HG03280 (cell line): ENCODE results near the gene PDE4C.
"Not testable (repeated sequence)": the region's sequence is repeated elsewhere in the genome, so short reads cannot be mapped to it uniquely, and the experiment has no call there.

Source experiments
- ATAC-seq: cut with Tn5 transposase; IDR thresholded peaks from one replicate; pipeline ENCODE4 v1.9.1; 2021; ENCODE audit warnings: mild to moderate bottlenecking, moderate library complexity; ENCODE audit not compliant: unreplicated experiment

Gene PDE4C

DNA sequence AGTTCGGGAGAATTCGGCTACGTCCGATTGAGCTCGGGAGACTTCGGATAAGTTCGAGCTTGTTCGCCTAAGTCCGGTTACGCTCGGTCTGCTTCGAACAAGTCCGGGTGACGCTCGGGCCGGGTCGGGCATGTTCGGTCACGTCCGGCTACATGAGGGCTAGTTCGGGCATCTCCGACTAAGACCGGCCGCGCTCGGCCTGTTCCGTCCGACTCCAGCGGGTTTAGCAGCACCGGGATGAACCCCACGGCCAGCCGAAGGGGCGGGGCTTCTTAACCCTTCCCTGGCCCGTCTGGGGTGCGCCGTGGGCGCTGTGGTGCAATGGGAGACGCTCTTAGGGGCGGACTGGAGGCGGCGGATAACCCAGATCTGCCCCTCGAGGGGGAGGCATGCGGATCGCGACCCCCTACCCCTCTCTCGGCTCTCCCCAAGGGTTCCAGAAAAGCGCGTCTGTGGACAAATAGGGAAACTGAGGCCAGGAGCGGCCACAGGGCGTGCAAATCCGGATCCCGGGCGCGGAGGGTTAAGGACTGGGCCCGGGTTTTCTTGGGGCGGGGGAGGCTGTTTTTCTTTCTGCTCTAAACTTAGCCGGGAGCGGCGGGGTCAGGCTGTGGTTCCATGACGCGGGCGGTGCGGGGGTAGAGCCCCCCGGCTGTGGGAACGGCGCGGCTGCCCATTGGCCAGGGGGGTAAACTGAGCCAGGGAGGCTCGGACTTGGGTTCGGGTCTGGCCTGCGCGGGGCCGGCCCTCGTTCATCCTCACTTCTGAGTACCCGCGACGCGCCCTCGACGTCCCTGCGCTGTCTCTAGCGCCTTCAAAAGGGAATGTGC, 1.5 kb downstream of the PDE4C start:
- ATAC-seq, result peak; percentile 95

DNA sequence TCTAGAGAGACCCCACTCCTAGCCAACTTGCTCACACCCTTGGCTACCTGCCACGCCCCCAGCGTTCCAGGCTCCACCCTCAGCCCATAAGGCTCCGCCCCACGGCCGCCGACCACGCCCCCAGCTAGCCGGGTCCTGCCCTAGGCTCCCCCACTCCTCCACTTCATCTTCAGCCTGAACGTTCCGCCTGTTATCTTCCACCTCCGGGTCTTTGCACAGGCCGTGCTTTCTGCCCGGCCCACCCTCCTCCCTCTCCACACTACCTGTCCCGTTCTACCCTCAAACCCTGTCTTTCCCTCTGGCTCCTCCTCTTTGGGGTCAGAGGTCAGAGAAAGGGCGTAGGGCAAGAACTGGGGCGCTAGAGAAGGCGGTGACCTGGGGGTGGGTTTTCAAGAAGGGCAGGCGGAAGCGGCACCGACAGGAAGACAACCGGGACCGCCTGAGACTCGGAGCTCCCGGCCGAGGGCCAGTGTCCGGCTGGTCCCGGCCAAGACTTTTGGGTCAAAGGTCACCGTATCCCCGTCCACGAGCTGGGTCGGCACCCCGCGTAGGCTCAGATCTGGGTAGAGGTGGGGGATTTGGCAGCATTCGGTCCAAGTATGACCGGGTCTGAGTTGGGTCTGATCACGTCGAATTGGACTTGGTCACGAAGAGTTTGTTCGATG, 2.2 kb downstream of the PDE4C start:
- ATAC-seq, result no peak

DNA sequence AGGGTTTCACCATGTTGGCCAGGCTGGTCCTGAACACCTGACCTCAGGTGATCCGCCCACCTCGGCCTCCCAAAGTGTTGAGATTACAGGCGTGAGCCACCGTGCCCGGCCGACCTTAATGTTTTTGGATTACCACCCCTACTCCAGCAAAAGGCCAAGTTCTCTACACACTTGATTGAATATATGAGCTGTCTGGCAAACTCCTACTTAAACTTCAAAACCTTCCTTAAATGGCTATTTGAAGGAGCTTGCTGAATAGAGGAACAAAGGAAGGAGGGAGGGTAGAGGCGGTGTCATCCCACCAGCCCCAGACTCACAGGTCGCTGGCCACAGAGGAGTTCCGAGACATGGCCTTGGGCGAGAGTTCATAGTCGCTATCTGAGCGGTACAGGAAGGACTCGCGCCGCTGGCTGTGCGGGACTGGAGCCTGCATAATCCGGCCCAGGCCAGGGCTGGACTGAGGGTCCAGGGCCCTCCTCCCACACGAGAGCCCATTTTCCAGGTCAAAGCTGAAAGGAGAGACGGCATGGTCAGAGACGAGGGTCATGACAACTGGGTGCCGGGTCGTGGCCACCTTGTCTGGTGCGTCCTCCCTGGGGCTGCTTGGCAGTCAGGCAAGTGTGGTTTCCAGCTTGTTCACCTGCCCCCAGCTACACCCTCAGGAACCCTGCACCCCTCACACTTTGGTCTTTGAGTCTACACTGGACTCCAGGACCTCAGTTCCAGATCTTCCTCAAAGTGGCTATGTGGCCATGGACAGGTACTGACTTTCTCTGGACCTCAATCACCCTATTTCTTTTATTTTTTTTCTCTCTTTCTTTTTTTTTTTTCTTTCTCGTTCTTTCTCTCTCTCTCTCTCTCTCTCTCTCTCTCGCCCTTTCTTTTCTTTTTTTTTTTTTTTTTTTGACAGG, 4.2 kb downstream of the PDE4C start:
- no peak for ATAC-seq

DNA sequence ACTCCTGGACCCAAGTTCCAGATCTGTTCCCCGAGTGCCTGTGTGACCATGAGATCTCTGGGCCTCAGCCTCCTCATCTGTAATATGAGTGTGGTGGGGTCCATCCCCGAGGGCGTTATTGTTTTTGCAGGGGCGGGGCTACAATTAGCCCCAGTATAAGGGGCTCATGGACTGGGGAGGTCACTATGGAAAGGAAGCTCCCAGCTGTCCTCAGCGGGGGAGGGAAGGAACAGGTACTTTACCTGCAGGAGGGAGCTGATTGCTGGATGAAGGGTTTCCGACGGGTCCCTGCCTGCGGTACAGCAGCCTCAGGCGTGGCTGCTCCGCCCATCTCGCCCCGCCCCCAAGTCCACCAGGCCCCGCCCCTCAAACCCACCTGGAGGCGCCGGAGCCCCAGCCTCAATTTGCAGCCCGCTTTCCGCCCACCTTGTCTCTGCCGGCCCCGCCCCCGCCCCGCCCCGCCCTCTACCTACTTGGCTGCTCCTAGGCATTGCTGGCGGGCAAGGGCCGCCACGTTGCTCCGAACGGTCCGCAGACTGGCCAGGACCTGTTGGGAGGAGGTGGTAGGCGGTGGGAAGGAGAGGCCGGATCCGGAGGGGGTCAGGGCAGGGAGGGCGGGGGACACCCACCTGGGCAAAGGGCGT, 5.5 kb downstream of the PDE4C start:
- ATAC-seq, result no peak

DNA sequence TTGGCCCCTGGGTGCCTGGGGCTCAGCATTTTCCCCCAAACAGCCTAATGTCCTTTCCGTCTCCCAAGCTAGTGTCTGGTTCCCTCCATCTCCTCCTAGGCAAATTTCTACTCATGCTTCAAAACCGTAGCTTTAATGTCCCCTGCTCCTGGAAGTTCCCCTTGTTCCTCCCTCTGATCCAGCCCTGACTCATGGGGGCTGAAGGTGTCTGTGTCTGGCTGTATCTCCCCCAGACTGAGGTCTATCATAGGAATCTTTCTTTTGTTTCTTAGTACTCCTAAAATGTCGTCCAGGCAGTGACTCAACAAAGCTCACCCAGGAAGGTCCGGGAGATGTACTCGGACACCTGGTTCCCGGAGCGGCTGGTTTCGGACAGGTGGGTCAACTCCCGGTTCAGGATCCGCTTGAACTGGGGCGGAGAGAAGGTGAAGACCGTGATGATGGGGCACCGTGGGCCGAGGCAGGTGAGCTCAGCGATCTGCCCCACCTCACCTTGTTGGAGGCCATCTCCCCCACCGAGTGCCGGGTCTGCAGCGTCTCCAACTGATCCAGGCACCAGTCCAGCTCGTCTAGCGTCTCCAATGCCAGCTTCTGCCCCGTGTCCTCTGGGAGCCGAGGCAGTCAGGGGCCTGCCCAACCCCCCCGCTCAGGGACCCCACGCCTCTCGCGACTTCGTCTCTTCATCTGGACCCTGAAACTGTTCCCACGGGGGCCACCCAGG, 6.2 kb downstream of the PDE4C start:
- ATAC-seq, result no peak

DNA sequence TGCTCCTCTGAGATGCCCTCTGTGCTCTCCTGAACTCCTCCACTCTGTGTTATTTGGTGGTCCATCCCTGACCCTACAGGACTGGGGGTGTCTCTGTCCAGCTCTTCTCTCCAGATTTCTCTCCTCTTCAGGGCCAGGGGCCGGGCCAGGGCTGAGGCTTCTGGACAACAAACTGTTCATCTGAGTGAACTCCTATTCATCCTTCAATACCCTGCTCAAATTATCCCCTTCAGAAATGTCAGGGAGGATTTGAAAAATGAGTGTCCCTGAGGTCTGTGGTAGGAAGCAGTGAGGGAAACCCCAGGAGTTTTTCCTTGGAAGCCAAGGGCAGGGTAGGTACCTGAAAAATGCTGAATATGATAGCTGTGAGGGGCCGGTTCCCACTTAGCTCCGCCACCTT, 7.6 kb downstream of the PDE4C start:
- ATAC-seq, result no peak

DNA sequence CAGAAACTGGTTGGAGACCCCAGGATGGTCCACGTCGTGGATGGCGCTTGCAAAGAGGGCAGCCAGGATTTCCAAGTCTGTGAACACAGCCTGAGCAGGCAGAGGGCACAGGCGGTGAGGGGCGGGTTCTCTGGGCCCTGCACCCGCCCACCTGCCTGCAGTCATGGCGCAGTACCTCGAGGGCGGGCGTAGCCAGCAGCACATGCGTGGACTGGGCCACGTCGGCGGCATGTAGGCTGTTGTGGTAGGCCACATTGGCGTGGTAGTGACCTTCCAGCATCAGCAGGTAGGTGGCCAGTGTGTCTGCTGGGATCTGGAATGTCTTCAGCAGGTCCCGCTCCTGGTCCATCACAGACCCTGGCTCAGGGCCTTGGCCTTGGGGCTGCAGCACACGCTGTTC, 8.1 kb downstream of the PDE4C start:
- ATAC-seq, result no peak

DNA sequence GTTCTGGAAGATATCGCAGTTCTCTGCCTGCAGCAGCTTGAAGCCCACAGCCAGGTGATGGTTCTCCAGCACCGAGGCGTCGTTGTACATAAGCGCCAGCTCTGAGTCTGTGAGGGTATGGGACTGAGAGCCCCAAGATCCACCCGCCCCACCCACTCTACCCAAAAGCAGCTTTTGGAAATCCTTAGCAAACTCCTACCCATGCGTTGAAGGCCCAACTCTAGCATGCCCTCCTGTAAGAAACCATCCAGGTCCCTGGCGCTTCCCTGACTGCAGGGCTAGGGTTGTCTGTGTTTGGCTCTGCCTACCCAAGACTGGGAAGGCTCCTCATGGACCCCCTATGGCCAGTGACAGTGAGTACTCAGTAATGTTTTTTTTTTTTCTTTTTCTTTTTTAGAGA, 9.4 kb downstream of the PDE4C start:
- no peak for ATAC-seq

DNA sequence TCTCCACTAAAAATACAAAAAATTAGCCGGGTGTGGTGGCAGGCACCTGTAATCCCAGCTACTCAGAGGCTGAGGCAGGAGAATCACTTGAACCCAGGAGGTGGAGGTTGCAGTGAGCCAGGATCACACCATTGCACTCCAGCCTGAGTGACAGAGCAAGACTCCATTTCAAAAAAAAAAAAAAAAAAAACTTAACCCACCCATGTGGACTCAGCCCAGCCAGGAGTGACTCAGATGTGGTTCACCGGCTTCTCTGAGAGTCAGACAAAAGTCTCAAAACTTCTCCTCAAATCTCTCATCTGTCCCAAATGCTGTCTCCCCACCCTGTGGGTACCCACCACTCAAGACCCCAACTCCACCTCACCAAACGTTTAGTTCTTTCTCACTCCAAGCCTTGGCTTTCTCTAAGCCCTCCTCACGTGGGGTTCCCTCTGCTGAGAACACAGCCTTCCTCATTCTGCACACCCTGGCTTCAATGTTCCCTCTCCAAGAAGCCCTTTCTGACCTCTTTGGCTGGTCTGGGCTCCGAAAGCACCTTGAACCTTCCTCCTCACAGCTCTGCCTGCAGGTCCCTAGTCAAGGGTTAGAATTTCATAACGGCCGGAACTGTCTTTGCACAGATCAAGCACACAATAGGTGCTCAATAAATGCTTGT, 11.3 kb downstream of the PDE4C start:
- no peak for ATAC-seq

DNA sequence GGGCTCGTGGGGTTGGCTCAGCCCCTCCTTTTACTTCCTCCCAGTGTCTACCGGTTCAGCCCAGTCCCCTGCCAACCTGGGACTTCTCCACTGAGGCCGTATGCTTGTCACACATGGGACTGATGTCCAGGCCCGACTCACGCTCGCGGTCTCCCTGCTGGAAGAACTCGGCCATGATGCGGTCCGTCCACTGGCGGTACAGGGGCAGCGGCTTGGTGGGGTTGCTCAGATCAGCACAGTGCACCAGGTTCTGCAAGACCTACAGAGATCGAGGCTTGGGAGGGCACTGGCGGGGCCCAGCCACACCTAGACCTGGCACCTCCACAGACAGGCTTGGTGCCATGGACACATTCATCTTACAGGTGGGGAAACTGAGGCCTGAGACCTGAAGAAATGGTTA, 14.6 kb downstream of the PDE4C start:
- no peak for ATAC-seq

DNA sequence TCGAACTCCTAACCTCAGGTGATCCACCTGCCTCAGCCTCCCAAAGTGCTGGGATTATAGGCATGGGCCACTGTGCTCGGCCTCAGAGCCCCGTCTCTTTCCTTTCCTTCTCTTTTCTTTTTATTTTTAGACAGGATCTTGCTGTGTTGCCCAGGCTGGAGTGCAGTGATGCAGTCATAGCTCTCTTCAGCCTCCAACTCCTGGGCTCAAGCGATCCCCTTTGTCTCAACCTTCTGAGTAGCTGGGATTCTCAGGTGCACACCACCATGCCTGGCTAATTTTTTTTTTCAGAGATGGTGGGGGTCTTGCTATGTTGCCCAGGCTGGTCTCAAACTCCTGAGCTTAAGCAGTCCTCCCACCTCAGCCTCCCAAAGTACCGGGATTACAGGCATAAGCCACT, 16.3 kb downstream of the PDE4C start:
- not testable (repeated sequence) for ATAC-seq

DNA sequence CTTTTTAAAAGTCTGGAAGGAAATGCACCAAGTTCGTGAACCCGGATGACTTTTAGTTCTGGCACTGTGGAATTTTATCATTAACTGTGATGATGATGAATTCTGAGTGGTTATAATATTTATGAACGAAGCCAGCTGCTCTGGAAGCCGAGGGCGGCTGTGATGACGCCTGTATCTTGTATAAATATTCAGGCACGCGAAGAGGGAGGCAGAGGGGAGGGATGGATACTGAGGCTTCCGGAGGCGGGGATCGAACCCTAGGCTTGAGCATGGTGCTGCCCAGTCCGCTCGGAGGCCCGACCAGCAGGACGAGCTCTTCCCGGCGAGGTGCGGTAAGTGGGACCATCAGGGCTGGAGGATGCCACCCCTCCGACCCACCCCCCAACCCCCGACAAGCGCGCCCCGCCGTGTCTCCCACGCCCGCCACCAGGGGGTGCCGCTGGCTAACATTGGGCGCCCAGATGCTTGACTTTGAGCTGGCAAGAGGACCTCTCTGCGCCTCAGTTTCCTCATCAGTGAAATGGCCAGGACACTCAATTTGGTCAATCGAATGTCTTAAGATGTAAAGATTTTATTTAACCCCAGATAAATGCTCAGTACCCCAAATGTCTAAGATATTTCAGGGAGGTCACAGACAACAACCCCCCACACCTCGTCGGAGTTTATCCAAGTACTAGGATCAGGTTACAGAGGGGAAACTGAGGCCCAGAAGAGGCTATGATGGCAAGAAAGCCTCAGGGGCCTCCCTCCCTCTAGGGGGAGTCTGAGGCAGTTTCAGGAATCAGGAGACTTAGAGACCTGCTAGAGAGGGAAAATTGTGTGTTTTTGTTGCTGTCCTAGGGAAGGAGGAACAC, 17.9 kb downstream of the PDE4C start:
- no peak for ATAC-seq

DNA sequence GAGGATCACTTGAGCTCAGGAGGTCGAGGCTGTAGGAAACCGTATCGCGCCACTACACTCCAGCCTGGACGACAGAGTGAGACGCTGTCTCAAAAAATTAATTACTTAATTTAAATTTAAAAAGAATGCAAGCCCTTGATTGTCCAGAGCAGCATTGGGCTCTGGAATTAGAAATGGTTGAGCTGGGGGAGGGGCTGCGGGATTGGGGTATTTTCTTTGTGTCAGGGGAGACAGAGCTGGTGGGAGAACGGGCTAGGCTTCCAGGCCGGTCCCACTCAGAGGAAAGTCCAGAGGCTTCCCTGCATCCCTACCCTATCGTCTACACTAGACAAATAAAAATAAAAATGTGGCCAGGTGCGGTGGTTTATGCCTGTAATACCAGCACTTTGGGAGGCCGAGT, 20.2 kb downstream of the PDE4C start:
- ATAC-seq, result no peak

DNA sequence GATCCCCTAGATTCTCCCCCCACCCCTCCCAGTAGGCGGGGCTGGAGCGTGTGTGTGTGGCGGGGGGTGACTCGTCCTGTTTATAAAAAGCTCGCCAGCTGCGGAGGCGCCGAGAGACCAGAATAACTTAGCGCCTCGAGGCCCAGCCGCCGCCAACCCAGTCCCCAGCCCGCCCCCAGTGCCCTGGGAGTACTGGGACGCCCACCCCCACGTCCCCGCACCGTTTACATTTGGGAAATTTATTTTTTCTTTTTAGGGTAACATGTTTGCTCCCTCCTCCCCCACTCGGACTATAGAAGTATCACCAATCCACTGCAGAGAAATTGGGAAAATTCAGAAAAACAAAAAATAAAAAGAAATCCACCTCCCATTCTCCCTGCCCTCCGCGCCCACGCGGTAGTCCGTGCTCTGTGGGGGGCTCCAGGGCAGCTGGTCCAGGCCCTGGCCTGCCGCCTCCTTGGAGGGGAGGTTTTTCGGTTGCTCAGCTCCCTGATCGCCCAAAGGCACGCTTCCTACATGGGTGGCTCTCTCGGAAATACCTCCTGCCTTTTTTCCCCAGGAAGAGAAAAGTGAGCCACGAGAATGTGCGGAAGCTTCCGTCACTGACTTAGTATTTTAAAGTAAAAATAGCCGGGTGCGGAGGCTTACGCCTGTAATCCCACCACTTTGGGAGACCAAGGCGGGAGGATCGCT, 20.9 kb downstream of the PDE4C start:
- ATAC-seq, result no peak

DNA sequence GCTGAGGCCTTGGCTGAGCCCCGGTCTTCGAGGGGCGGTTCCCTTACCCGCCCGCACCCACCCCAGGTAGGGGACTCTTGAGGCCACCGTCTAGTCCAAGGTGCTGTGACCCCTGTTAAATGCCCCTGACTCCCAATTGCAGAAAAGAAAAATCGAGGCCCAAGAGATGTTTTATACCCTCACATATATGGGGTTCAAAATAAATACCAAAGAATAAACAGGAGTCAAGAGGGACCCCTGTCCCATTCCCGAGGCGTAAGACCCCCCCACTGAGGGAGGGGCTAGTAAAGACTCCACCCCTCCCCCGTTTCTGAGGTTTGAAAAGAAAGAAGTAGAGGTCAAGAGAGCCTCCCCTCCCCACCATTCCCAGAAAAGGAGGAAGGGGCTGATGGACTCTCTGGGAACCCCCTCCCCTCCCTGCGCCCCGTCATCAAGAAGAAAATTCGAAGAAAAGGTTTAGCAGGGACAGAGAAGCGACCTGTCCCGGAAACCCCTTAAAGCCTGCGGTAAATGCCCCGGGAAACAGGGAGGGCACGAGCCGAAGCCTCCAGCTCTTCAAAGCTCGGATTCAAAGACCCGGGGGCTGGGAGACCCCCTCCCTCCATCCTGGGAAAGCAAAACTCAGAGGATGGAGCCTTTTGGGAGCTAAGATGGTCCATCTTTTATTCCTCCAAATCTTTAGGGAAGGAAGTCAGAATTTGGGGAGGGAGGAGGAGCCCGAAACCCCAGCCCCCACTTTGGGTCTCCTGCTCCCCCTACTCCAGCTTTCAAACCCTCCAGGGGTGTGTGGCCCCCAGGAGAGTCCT, 21.6 kb downstream of the PDE4C start:
- ATAC-seq, result peak; percentile 11

DNA sequence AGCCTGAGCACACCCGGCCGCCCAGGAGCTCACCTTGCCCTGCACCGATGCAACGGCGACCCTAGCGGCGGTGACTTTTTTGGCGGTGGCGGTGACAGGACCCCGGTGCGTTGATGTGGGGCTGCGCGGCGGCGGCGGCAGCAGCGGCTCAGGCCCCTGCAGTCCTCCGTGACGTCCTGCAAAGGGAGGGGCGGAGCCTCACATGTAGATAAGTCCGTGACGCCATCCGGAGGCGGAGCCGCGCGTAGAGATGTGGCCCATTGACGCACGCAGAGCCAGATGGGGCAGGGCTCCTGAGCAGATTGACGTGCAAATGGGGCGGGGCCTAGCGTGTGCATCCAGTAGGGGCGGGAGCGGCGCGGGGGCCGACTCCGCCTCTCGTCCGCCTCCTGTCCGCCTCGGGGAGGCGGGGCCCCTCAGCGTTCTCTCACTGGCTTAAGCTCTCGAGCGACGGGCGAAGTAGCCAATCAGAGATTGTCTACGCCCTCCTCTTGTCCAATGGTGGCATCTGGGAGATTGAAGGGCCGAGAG, 22.3 kb downstream of the PDE4C start, which contains the start of gene RAB3A:
Gene RAB3A, minus strand, starts transcription at position 180 of the 531 bp plus-strand sequence. CDS start 1,302 bp downstream, outside the sequence.
- peak; percentile 89 for ATAC-seq

DNA sequence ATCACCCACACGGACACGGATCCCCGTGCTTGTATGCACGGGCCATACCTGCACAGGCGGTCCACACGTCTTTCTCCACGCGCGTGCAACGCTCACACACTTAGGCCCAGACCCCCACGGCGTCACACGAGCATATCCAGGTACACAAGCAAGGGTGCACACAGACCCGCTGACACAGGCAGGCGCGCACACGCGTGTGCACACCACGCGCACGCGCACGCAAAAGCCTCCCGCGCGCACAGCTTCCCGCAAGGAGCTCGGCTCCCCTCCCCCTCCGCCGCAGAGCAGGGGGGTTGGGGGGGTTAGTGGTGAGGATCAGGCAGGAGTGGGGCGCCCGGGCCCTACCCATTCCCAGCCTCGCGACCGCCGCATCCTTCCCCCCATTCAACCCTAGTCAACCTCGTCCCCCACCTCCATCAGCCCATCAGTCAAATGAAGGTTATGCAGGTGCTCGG, 22.8 kb downstream of the PDE4C start:
- ATAC-seq, result no peak
